HG02884 (cell line): Measurements from ENCODE around the gene SLCO2A1.

Source experiments
- ATAC-seq: cut with Tn5 transposase; IDR thresholded peaks from one replicate; pipeline ENCODE4 v1.9.1; 2021; ENCODE audit warnings: mild to moderate bottlenecking, moderate library complexity; ENCODE audit not compliant: unreplicated experiment

SLCO2A1 gene

GRCh38 chr3:134002306-134002705, 27.4 kb downstream of the SLCO2A1 start:
- ATAC-seq: no peak

- ATAC-seq: no peak
These were observed 28.5 kb downstream of the SLCO2A1 start for GRCh38 chr3:134001251-134001650.

- no peak for ATAC-seq
These were observed 29.6 kb downstream of the SLCO2A1 start for GRCh38 chr3:133999891-134000685.

DNA sequence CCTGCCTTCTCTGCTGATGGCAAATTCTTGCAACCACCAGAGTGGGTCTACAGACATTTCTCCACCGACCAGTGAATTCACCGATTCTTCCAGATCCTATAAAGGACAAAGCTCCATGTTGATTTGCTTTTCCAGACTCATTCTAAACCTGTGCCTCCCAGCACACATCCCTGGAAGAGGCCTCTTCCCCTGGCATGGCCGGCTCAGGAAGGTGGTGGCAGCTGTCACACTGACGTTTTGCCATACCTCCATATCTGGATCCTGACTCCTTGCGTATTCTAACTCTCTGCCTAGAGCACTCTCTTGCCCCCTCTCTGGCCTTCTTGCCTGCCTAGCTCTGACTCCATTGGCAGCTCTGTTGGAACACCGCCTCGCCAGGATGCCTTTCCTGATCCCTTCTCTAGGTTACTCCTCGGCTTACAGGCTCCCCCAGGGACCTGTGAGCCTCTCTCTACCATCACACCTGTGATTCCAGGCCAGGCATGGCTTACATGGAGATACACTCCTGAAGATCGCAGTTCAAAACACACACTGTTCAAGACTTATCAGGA, 31.0 kb downstream of the SLCO2A1 start:
- ATAC-seq: no peak

DNA sequence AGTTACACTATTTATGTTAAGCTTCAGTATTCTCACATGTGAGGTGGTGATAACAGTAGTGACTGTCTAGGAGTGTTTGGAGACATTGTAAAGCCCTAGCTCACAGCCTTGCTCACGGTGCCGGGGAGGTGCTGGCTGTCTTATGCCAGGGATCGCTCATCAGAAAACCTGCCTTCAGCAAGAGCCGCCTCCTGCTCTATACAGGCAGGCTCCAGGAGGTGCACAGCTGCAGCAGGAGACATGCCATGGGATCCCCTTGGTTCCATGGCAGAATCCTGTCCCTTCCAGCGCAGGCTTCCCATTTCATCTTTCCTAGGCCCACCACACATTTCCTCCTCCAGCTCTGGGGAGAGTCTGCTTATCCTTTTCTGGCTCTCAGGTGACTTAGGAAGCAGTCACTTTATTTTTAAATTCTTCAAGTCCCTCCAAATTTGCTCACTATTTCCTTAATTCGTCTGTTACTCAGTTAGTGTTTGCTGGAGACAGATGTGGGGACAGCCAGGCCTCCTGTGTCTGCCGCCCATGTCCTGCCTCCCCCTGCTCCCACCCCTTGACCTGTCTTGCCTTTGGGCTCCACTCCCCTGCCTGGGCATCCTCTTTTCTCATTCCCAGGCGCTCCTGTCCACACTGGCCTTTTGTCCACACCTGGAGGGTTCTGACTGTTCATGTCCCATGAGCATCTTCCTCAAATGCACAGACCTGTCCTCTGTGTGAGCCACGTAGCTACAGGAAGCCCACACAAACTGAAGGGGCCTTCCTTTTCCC, 31.7 kb downstream of the SLCO2A1 start:
- no peak for ATAC-seq

DNA sequence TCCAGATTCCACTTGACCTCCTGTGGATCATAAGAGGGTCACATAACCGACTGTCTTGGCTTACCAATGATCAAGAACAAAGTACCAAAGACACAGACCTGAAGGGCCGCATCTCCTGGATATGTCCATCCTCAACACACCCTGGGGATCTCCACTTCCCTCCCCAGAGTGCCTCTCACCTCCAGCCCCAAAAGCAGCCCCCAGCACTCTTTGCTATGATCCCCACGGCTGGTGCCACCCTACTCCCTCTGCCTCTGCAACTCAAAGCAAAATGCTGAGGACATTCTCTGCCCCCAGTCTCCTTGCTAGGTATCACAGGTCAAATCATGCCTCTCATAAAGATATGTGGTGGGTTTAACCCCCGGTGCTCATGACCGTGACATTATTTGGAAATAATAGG, 32.7 kb downstream of the SLCO2A1 start:
- ATAC-seq: no peak

- ATAC-seq: no peak
These were observed 33.5 kb downstream of the SLCO2A1 start for GRCh38 chr3:133996251-133996661.

GRCh38 chr3:133995264-133995663, 34.5 kb downstream of the SLCO2A1 start:
- ATAC-seq: no peak

GRCh38 chr3:133994166-133994890, 35.4 kb downstream of the SLCO2A1 start:
- ATAC-seq: no peak

GRCh38 chr3:133992951-133993620, 36.6 kb downstream of the SLCO2A1 start:
- no peak for ATAC-seq

DNA sequence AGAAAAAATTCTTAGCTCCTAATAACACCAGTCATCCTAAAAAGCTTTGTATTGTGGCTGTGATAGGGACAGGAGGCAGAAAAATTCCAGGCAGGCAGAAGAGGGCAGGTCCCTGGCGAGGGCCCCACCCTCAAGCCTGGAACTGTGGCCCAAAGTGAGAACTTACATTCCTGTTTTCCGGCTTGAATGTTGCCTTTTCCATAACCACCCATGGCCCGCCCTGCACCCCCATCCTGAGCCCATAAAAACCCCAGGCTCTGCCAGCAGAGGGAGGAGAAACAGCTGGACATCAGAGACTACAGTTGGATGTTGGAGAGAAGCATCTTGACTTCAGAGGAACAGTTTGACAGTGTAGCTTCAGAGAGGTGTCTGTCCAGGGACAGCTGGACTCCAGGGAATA, 37.3 kb downstream of the SLCO2A1 start:
- no peak for ATAC-seq

DNA sequence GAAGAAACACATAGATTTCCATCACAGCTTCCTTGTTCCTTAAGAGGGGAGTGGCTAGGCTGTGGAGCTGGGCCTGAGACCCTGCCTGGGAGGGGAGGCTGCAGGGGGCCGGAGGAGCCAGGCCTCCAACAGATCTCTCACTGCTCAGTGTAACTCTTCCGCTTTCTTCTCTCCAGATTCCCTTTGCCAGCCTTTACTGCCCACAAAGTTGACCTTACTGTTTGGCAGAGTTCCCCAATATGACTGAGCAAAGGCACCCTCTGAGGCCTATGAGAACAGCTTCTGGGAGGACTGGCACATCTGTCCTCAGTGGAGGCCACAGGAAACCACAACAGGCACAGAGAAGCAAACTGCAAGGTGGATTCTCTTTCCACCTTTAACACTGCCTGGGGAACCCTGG, 38.1 kb downstream of the SLCO2A1 start:
- no peak for ATAC-seq

DNA sequence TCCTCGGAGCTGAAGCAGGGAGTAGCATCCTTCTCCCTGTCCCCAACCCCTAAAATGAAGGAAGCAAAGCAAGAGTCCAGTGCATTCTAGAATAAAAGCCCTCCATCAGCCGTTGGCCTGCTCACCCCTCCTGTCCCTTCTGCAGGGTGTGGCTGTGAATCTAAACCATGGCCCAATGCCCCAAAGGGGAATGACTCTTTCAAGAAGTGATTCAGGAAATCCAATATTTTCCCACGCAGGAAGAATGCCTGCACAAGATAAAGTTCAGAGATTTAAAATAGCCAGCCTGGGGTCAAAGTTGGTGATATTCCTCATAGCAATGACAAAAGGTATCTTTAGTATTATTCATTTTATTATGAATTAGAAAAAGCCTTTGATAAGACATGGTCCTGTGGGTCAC, 38.5 kb downstream of the SLCO2A1 start:
- no peak for ATAC-seq

DNA sequence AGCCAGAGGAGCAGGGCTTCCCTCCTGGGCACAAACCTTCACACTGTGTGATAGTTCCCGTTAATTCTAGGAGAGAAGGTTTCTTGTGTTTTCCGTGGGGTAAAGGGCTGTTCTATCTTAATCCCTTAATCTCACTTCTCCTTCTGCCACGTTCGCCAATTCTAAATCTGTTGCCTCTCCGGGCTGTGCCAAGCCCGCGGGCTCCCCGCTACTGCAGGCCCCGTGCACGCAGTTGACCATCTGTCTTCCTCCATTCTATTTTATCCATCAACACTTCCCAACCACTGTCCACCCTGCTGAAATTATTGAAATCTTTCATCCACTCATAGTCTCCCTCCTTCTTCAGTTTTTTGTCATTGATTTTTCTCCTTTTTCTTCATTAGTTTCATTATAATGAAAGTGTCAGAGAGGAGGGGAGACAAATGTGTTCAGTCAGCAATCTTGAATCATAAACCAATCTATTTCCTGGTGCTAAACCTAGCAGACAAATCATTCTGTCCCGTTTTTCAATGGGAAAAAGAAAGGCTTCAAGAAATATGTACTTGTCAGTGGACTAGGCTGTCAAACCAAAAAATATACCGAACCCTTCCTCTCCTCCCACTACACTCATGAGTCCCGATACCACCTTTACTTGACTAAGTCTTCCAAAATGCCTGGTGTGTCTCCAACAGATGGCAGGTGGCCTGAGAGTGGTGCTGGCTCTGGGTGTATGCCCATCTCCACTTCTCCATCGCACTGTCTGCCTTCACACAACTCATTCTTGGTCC, 39.6 kb downstream of the SLCO2A1 start:
- ATAC-seq: no peak

DNA sequence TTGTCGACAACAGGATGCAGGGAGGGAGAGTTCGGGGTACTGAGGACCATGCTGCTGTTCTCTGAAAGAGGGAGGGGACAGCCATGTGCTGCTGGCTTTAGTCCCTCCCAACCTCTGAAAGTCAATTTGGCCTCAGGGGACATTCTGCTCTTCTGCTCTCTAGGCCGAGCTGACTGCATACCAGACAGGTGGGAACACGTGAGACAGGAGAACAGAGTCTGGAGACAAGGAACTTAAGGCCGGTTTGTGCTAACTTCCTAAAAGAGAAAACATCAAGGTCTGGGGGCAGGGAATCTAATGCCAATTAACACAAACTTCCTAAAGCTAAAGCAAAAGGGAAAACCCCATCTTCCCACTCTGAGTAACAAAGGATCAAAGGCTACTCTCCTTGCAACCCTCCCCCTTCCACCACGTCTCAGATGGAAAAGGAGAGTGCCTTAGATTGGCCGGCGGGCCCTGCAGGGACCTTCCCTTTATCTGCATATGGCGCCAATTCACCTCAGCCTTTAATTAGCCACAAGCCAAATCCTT, 41.0 kb downstream of the SLCO2A1 start:
- no peak for ATAC-seq

- no peak for ATAC-seq
These were observed 41.7 kb downstream of the SLCO2A1 start for GRCh38 chr3:133987948-133988484.

DNA sequence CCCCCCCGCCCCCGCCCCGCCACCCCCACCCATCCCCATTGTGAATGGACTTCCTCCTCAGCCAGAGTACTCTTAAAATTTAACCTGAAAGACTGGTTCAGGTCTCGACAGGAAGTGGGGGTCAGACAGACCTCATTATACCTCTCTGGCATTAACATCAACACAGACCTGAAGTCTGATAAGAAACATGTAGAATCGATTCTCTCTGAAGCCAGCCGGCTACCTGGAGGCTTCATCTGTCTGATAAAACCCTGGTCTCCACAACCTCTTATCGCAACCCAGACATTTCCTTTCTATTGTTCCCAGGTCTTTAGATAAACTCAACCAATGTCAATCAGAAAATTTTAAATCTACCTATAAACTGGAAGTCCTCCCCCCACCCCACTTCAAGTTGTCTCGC, 42.6 kb downstream of the SLCO2A1 start:
- ATAC-seq: no peak

- no peak for ATAC-seq
These were observed 43.4 kb downstream of the SLCO2A1 start for GRCh38 chr3:133986311-133986710.

DNA sequence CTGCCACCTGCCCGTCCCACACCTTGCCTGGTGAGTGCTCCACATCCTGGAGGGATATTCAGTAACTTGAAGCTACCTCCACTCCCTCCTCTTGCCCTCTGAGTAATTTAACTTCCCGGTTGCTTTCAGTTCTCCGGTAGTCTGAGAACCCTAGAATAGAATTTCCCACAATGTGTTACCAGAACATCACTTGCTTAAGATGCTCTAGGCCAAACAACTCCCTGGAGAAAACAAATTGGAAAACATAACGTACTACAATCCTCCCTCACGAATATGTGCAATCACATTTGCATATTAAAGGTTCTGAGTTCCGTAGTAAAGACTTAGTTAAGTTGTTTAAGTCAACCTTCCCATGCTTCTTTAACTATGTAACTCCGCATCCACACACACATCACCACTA, 44.8 kb downstream of the SLCO2A1 start:
- no peak for ATAC-seq
